HCT116 (cell line): ENCODE measurements around the gene MAP3K5. TPM values are rescaled to one million over a fixed set of nuclear protein-coding genes. Genes with fewer than 3 reads are reported as not detected.

Experiments
- ATAC-seq: fragments of 200-7000 bp; cut with Tn5 transposase; 2 replicates; pipeline ENCODE4 v1.9.1; 2020; ENCODE audit warnings: mild to moderate bottlenecking, moderate library complexity
- BruUV-seq: library from RNA; stranded (reverse); fragments of 400-500 nt; replicated peaks from 2 replicates; lab custom pipeline; 2021; lab: Mats Ljungman, UMichigan
- CTCF ChIA-PET: fragments of 300-600 bp; sonication (Branson Sonifier 250); formaldehyde crosslinking; loops from one replicate; lab custom pipeline; 2021; ENCODE audit warnings: antibody characterized with exemption; lab: Charles Lee
- POLR2A ChIA-PET: fragments of 300-600, 350-600 bp; sonication (Branson Sonifier 250); formaldehyde crosslinking; loops from one replicate; lab custom pipeline; 2021; ENCODE audit warnings: antibody characterized with exemption; lab: Charles Lee
- RAD21 ChIA-PET, 2 experiments: fragments of 300-600 bp; sonication (Branson Sonifier 250); formaldehyde crosslinking; loops; one replicate each; lab custom pipeline; 2023; ENCODE audit warnings: low total read pairs in 2 of 2; ENCODE audit not compliant: uncharacterized antibody in 2 of 2, unreplicated experiment in 2 of 2, low non-redundant PET in 1 of 2; lab: Charles Lee
- DNase-seq: peaks from one replicate; pipeline ENCODE4 v3.0.0-alpha.2; 2010; ENCODE audit warnings: low read depth, low spot score
- H2AFZ ChIP-seq: fragments of 200-600 bp; shearing (Covaris generic), sonication (generic); 2 replicates; pipeline ENCODE4 v1.6.1; 2017; ENCODE audit warnings: low read depth, mixed run types, mixed read lengths, antibody characterized with exemption, low read length; ENCODE audit not compliant: poor library complexity, severe bottlenecking
- H3K27ac ChIP-seq: 2 replicates; pipeline ENCODE4 v1.5.1; 2012; ENCODE audit warnings: low read depth, low read length
- H3K27me3 ChIP-seq: fragments of 200-600 bp; sonication (generic); 2 replicates; pipeline ENCODE4 v1.6.1; 2016; ENCODE audit warnings: mixed run types, low read length, mixed read lengths; ENCODE audit not compliant: insufficient read depth
- H3K36me3 ChIP-seq, 2 experiments: fragments of 200-500 bp in 1 of 2; fragments of 200-600 bp in 1 of 2; sonication (Bioruptor generic) in 1 of 2; sonication (generic) in 1 of 2; 2 replicates each; pipeline versions ENCODE4 v1.5.1 to v1.6.1; 2014 to 2016; ENCODE audit warnings: low read length in 2 of 2, inconsistent platforms in 1 of 2, mixed read lengths in 1 of 2, mixed run types in 1 of 2; ENCODE audit not compliant: insufficient read depth in 2 of 2, control insufficient read depth in 1 of 2
- H3K4me1 ChIP-seq, 2 experiments: fragments of 200-600 bp in 1 of 2; sonication (generic) in 1 of 2; 2 replicates each; pipeline versions ENCODE4 v1.5.1 to v1.6.1; 2012 to 2017; ENCODE audit warnings: low read length in 2 of 2, inconsistent platforms in 1 of 2, mild to moderate bottlenecking in 1 of 2, mixed read lengths in 1 of 2, mixed run types in 1 of 2, moderate library complexity in 1 of 2; ENCODE audit not compliant: insufficient read depth in 2 of 2, control insufficient read depth in 1 of 2
- H3K4me2 ChIP-seq: fragments of 200-600 bp; sonication (generic); 2 replicates; pipeline ENCODE4 v1.6.1; 2017; ENCODE audit warnings: mixed run types, low read length, mixed read lengths
- H3K4me3 ChIP-seq, 2 experiments: fragments of 200-600 bp in 1 of 2; sonication (generic) in 1 of 2; replicated peaks in 1 of 2; 2 replicates each; pipeline ENCODE4 v1.5.1; 2011 to 2016; ENCODE audit warnings: low read length in 2 of 2, control low read depth in 1 of 2, low read depth in 1 of 2, mild to moderate bottlenecking in 1 of 2, mixed read lengths in 1 of 2, mixed run types in 1 of 2
- H3K79me2 ChIP-seq: fragments of 200-600 bp; sonication (generic); 2 replicates; pipeline ENCODE4 v1.6.1; 2017; ENCODE audit warnings: mild to moderate bottlenecking, mixed run types, low read length, moderate library complexity, mixed read lengths; ENCODE audit not compliant: insufficient read depth
- H3K9ac ChIP-seq: fragments of 200-600 bp; sonication (generic); 2 replicates; pipeline ENCODE4 v1.6.1; 2016; ENCODE audit warnings: low read length, mixed read lengths
- H3K9me2 ChIP-seq: fragments of 200-600 bp; sonication (generic), shearing (Covaris generic); 2 replicates; pipeline ENCODE4 v1.6.1; 2017; ENCODE audit warnings: mixed run types, mild to moderate bottlenecking, moderate library complexity; ENCODE audit not compliant: insufficient read depth
- H3K9me3 ChIP-seq, 2 experiments: fragments of 200-500 bp in 1 of 2; fragments of 200-600 bp in 1 of 2; sonication (Bioruptor generic) in 1 of 2; sonication (generic) in 1 of 2; 2 replicates each; pipeline ENCODE4 v1.6.1; 2014 to 2017; ENCODE audit warnings: low read length in 2 of 2, mixed read lengths in 2 of 2, inconsistent platforms in 1 of 2, low read depth in 1 of 2, mild to moderate bottlenecking in 1 of 2, mixed run types in 1 of 2, moderate library complexity in 1 of 2; ENCODE audit not compliant: control insufficient read depth in 1 of 2, insufficient read depth in 1 of 2
- H4K20me1 ChIP-seq: fragments of 200-600 bp; sonication (generic), shearing (Covaris generic); 2 replicates; pipeline ENCODE4 v1.6.1; 2017; ENCODE audit warnings: mixed run types, mild to moderate bottlenecking, moderate library complexity; ENCODE audit not compliant: insufficient read depth
- CBX3 ChIP-seq: IDR thresholded peaks from 2 replicates; pipeline ENCODE4 v1.6.1; 2012; ENCODE audit warnings: low read depth
- CEBPB ChIP-seq: IDR thresholded peaks from 2 replicates; pipeline ENCODE4 v1.6.1; 2012; ENCODE audit warnings: low read depth
- ELF1 ChIP-seq: IDR thresholded peaks from 2 replicates; pipeline ENCODE4 v1.6.1; 2012; ENCODE audit warnings: low read depth, borderline replicate concordance
- EZH2 ChIP-seq: fragments of 200-600 bp; sonication (generic); IDR thresholded peaks from 2 replicates; pipeline ENCODE4 v1.6.1; 2017; ENCODE audit warnings: antibody characterized with exemption, mixed run types
- EZH2phosphoT487 ChIP-seq: fragments of 200-600 bp; IDR thresholded peaks from 2 replicates; pipeline ENCODE4 v1.6.1; 2018; ENCODE audit warnings: antibody characterized with exemption, borderline replicate concordance
- JUND ChIP-seq: IDR thresholded peaks from 2 replicates; pipeline ENCODE4 v1.6.1; 2012
- RAD21 ChIP-seq: IDR thresholded peaks from 2 replicates; pipeline ENCODE4 v1.6.1; 2012; ENCODE audit warnings: low read depth, mild to moderate bottlenecking
- SIN3A ChIP-seq: IDR thresholded peaks from 2 replicates; pipeline ENCODE4 v1.6.1; 2012; ENCODE audit warnings: low read depth
- SP1 ChIP-seq: IDR thresholded peaks from 2 replicates; pipeline ENCODE4 v1.6.1; 2012; ENCODE audit warnings: low read depth
- SRF ChIP-seq: IDR thresholded peaks from 2 replicates; pipeline ENCODE4 v1.6.1; 2012; ENCODE audit warnings: low read depth
- TCF7L2 ChIP-seq: IDR thresholded peaks from 2 replicates; pipeline ENCODE4 v1.7.0; 2011; ENCODE audit warnings: borderline replicate concordance, inconsistent platforms; ENCODE audit not compliant: insufficient read depth, insufficient read length; ENCODE audit errors: extremely low read depth
- ZNF274 ChIP-seq: fragments of 200-500 bp; sonication (Bioruptor generic); IDR thresholded peaks from 2 replicates; pipeline ENCODE4 v1.6.1; 2014; ENCODE audit warnings: mild to moderate bottlenecking, low read depth, low read length, inconsistent platforms
- intact Hi-C: fragments of 100-400 bp; cut with micrococcal nuclease; formaldehyde crosslinking; loops from 2 replicates; pipeline ENCODE4 v1.10.0; 2022
- total RNA-seq: library from RNA; stranded (reverse); gene quantifications from one replicate; pipeline ENCODE4 v1.2.1, GENCODE V29; 2021; ENCODE audit not compliant: unreplicated experiment
- TF ChIP-seq, protein P1 (sequence below), 3 experiments: fragments of 200-600 bp in 1 of 3; sonication (generic) in 1 of 3; IDR thresholded peaks in 2 of 3; conservative IDR thresholded peaks in 1 of 3; 2 replicates each; pipeline ENCODE4 v1.5.1; 2012 to 2017; ENCODE audit warnings: low read depth in 2 of 3, low read length in 2 of 3, antibody characterized with exemption in 1 of 3, borderline replicate concordance in 1 of 3, control low read depth in 1 of 3, mild to moderate bottlenecking in 1 of 3, mixed read lengths in 1 of 3, mixed run types in 1 of 3, moderate library complexity in 1 of 3; ENCODE audit not compliant: insufficient read depth in 1 of 3
- TF ChIP-seq, protein P2 (sequence below): IDR thresholded peaks from 2 replicates; pipeline ENCODE4 v1.6.1; 2011; ENCODE audit warnings: mild to moderate bottlenecking, low read length, moderate library complexity; ENCODE audit not compliant: insufficient replicate concordance; ENCODE audit errors: extremely low read depth

The MAP3K5 gene
- total RNA-seq, 1 experiment from 2014 or later = 11.8 TPM

DNA sequence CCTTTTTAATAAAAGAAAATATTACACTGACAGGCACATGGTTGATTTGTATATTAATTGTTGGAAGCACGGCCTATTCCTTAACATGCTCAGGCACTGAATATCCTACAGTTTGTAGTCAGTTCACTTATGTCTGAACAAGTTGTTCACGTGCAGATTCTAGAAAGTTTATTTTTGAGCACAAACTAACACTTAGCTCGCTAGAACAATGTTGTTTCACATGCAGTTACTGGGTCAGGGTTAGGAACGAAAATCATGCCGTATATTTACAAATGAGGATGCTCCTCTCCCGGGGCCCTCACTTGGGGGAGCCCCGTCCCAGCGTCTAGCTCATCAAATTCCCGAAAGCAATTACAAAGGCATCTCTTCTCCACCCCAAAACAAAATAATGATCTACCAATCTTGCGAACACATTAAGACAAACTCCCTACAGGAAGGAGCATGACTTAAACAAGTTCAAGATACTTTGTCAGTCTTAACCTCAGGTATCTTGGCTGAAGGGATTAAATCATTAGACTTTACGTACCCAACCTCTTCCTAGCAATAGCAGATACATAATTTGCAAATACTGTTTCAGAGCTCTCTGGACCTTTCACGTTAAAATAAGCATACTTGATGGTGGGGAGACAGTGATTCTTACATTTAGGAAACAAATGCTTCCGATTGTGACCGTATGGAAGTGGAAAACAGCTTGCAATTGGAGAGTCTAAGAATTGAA, 243.5 kb downstream of the MAP3K5 start (continued):
- TF ChIP-seq SIN3A (no peak), RAD21 (no peak), CBX3 (no peak), SP1 (no peak), EZH2phosphoT487 (no peak), TCF7L2 (no peak), SRF (no peak), JUND (no peak), ELF1 (no peak)
- TF ChIP-seq, protein P1, sequence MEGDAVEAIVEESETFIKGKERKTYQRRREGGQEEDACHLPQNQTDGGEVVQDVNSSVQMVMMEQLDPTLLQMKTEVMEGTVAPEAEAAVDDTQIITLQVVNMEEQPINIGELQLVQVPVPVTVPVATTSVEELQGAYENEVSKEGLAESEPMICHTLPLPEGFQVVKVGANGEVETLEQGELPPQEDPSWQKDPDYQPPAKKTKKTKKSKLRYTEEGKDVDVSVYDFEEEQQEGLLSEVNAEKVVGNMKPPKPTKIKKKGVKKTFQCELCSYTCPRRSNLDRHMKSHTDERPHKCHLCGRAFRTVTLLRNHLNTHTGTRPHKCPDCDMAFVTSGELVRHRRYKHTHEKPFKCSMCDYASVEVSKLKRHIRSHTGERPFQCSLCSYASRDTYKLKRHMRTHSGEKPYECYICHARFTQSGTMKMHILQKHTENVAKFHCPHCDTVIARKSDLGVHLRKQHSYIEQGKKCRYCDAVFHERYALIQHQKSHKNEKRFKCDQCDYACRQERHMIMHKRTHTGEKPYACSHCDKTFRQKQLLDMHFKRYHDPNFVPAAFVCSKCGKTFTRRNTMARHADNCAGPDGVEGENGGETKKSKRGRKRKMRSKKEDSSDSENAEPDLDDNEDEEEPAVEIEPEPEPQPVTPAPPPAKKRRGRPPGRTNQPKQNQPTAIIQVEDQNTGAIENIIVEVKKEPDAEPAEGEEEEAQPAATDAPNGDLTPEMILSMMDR (IDR thresholded peaks at IDR 0.05 in 2 of 3, conservative IDR thresholded peaks at IDR 0.05 in 1 of 3; ENCODE audit: borderline replicate concordance in 1 of 3, insufficient read depth in 1 of 3, low read depth in 2 of 3, low read length in 2 of 3) = no peak

DNA sequence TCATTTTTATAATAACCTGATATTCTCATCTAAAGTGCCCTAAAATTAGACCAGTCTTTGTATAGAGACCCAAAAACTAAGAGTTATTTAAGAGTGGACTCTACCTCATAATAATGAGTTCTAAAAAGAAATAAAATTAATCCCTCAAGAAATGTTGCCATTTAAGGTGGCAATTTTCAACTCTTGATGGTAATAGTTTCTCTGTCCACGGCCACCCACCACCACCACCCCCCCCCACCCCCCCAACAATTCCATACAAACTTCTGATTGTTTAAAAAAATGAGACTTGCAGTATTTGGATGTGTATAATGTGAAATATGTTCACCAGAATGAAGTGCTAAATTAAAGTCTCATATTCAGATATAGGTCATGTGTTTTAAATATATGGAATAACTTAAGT, 244.4 kb downstream of the MAP3K5 start:
- Histone ChIP-seq H3K4me2 (no peak overlapping the region), H3K27me3 (no peaks in the 10 kb centered on the region), H3K9me2 (no peaks in the 10 kb centered on the region), H3K36me3 (no peaks in the 10 kb centered on the region), H3K9ac (no peak overlapping the region), H4K20me1 (no peaks in the 10 kb centered on the region), H3K9me3 (no peaks in the 10 kb centered on the region), H3K4me3 (no peak overlapping the region), H3K27ac (no peak overlapping the region), H3K4me1 (peaks cover 6 to 17% of the 10 kb centered on the region in 2 experiments; a peak in 3 of 4 replicates), H3K79me2 (peaks cover 51% of the 10 kb centered on the region), H2AFZ (no peak overlapping the region)
- ChIA-PET CTCF (interaction anchor here (0.7 to 1.2 kb wide), 5 partner anchors 9 to 321 kb away, joined by 3 to 4 read pairs (median 3); partner anchors contain the start of gene MAP3K5), RAD21 (no interaction called here), POLR2A (no interaction called here)
- intact Hi-C loops = loop anchor here (5.0 kb wide), 1 partner anchor 171 kb away; no protein-coding TSS in a partner anchor
- no peak for TF ChIP-seq ZNF274
- no peak for TF ChIP-seq CEBPB
- TF ChIP-seq, protein P2, sequence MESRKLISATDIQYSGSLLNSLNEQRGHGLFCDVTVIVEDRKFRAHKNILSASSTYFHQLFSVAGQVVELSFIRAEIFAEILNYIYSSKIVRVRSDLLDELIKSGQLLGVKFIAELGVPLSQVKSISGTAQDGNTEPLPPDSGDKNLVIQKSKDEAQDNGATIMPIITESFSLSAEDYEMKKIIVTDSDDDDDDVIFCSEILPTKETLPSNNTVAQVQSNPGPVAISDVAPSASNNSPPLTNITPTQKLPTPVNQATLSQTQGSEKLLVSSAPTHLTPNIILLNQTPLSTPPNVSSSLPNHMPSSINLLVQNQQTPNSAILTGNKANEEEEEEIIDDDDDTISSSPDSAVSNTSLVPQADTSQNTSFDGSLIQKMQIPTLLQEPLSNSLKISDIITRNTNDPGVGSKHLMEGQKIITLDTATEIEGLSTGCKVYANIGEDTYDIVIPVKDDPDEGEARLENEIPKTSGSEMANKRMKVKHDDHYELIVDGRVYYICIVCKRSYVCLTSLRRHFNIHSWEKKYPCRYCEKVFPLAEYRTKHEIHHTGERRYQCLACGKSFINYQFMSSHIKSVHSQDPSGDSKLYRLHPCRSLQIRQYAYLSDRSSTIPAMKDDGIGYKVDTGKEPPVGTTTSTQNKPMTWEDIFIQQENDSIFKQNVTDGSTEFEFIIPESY = no peak
- no peak for TF ChIP-seq EZH2
- TF ChIP-seq SRF = no peak
- TF ChIP-seq ELF1 = no peak
- ATAC-seq (no peak), DNase-seq (no peak)
- BruUV-seq = no TSS peak
